Measurements from ENCODE around the gene RIOK1. TPM values are rescaled to one million over a fixed set of nuclear protein-coding genes. Genes with fewer than 3 reads are reported as not detected.

RIOK1 gene
- polyA plus RNA-seq, 3 donors: 7.7 to 14.6 (median 8.8) TPM

GRCh38 chr6:7432391-7433120 is 42.9 kb downstream of the RIOK1 start:
- Mint-ChIP-seq H3K27me3 (ENCODE audit: low read depth in 3 of 3) (peaks cover 0 to 1% (median 0%) of the 10 kb centered on the region in 3 donors), H3K36me3 (peaks cover 2 to 3% of the 10 kb centered on the region in 2 donors), H3K4me3 (no peak overlapping the region), H3K9me3 (peaks cover 0 to 4% (median 3%) of the 10 kb centered on the region in 7 donors), H3K27ac (peak overlapping the region in 1 of 7 donors; percentile 46), H3K4me1 (peaks cover 34% of the 10 kb centered on the region)
- Histone ChIP-seq H3K4me1 (ENCODE audit: control insufficient read depth in 1 of 2, insufficient read depth in 2 of 2, low read length in 2 of 2) (peaks cover 12 to 24% of the 10 kb centered on the region in 2 donors), H3K4me3 (replicated peaks in 1 of 3; ENCODE audit: low read depth in 2 of 3, low read length in 3 of 3) (no peak overlapping the region), H3K36me3 (replicated peaks in 1 of 2; ENCODE audit: control insufficient read depth in 1 of 2, insufficient read depth in 2 of 2, low read length in 2 of 2) (no peaks in the 10 kb centered on the region), H3K9me3 (replicated peaks in 1 of 2; ENCODE audit: control insufficient read depth in 1 of 2, insufficient read depth in 1 of 2, low read length in 2 of 2) (no peaks in the 10 kb centered on the region), H3K27me3 (ENCODE audit: control insufficient read depth in 2 of 2, insufficient read depth in 2 of 2, low read length in 2 of 2) (no peaks in the 10 kb centered on the region), H3K9ac (ENCODE audit: insufficient read depth, low read length, poor library complexity, severe bottlenecking) (no peak overlapping the region), H2AFZ (ENCODE audit: insufficient read depth, low read depth, low read length, poor library complexity, severe bottlenecking) (no peak overlapping the region), H3K27ac (ENCODE audit: low read depth in 1 of 2, low read length in 2 of 2) (no peak overlapping the region), H3K4me2 (replicated peaks; ENCODE audit: extremely low read depth, low read length, poor library complexity, severe bottlenecking) (no peak overlapping the region), H4K20me1 (ENCODE audit: insufficient read depth, low read length) (no peaks in the 10 kb centered on the region), H3K79me2 (ENCODE audit: insufficient read depth, low read length) (no peaks in the 10 kb centered on the region)
- 98% methylated on average over 9 of the region's 16 CpGs for WGBS (ENCODE audit: insufficient coverage)
- intact Hi-C loops (cut with micrococcal nuclease): loop anchor here in 1 of 2 donors (10.0 kb wide), 1 partner anchor 182 kb away; no protein-coding TSS in a partner anchor
- DNase-seq: no peak
- no peak for TF ChIP-seq CTCF (IDR thresholded peaks at IDR 0.05)

- intact Hi-C loops (cut with micrococcal nuclease): loop anchor here in 1 of 2 donors (10.0 kb wide), 1 partner anchor 182 kb away; no protein-coding TSS in a partner anchor
- H3K4me3 ChIP-seq (replicated peaks in 1 of 3; ENCODE audit: low read depth in 2 of 3, low read length in 3 of 3): no peak overlapping the region
- H3K36me3 ChIP-seq (replicated peaks in 1 of 2; ENCODE audit: control insufficient read depth in 1 of 2, insufficient read depth in 2 of 2, low read length in 2 of 2): no peaks in the 10 kb centered on the region
- Mint-ChIP-seq H3K27ac (no peak overlapping the region), H3K27me3 (ENCODE audit: low read depth in 3 of 3) (peaks cover 0 to 1% (median 0%) of the 10 kb centered on the region in 3 donors), H3K4me3 (no peak overlapping the region), H3K4me1 (peaks cover 37% of the 10 kb centered on the region), H3K9me3 (peaks cover 0 to 4% (median 3%) of the 10 kb centered on the region in 7 donors), H3K36me3 (peaks cover 2 to 3% of the 10 kb centered on the region in 2 donors)
- H3K4me2 ChIP-seq (replicated peaks; ENCODE audit: extremely low read depth, low read length, poor library complexity, severe bottlenecking): no peak overlapping the region
- no peak for DNase-seq
- H3K9me3 ChIP-seq (replicated peaks in 1 of 2; ENCODE audit: control insufficient read depth in 1 of 2, insufficient read depth in 1 of 2, low read length in 2 of 2): no peaks in the 10 kb centered on the region
- no peak overlapping the region for H2AFZ ChIP-seq (ENCODE audit: insufficient read depth, low read depth, low read length, poor library complexity, severe bottlenecking)
- TF ChIP-seq CTCF (IDR thresholded peaks at IDR 0.05): no peak
- H3K4me1 ChIP-seq (ENCODE audit: control insufficient read depth in 1 of 2, insufficient read depth in 2 of 2, low read length in 2 of 2): peaks cover 12 to 27% of the 10 kb centered on the region in 2 donors
- WGBS (ENCODE audit: insufficient coverage): 97% methylated on average over 5 of the region's 5 CpGs
- H3K9ac ChIP-seq (ENCODE audit: insufficient read depth, low read length, poor library complexity, severe bottlenecking): no peak overlapping the region
- H4K20me1 ChIP-seq (ENCODE audit: insufficient read depth, low read length): no peaks in the 10 kb centered on the region
- no peaks in the 10 kb centered on the region for H3K79me2 ChIP-seq (ENCODE audit: insufficient read depth, low read length)
- no peaks in the 10 kb centered on the region for H3K27me3 ChIP-seq (ENCODE audit: control insufficient read depth in 2 of 2, insufficient read depth in 2 of 2, low read length in 2 of 2)
- H3K27ac ChIP-seq (ENCODE audit: low read depth in 1 of 2, low read length in 2 of 2): no peak overlapping the region
Observed at GRCh38 chr6:7433121-7433617, 43.6 kb downstream of the RIOK1 start.

All from CD14-positive monocyte (primary cell).